Stimulated activated CD8-positive, alpha-beta memory T cell treated with anti-CD3 and anti-CD28 coated beads, Interleukin-2, amount 100 ng/mL, for 48 hours (primary cell): ENCODE measurements around the gene NELFB.

Source experiments
- DNase-seq, 2 donors: peaks; one replicate each; pipeline ENCODE4 v3.0.0-alpha.2; 2020; ENCODE audit warnings: low read depth in 2 of 2

The NELFB gene

GRCh38 chr9:137268538-137269201 is 13.5 kb downstream of the NELFB start:
- no peak for DNase-seq

DNA sequence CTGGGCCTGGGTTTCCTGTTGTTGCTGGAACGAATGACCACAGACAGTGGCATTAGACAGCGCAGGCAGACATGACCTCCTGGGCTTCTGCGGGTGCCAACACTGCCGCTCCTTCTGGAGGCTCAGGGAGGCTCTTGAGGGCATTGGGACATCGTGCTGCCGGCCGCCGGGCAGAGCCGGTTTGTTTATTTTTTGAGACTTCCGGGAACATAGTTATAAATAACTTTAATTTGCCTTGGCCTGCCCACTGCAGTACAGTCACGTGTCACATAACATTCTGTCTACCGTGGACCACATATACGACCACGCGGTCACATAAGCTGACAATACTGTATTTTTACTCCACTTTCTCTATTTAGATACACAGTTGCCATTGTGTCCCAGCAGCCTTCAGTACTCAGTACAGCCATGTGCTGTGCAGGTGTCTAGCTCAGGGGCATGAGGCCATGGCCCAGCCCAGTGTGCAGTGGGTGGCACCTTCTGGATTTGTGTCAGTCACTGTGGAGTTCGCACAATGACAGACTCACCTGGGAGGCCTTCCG is 14.2 kb downstream of the NELFB start:
- DNase-seq, result no peak

- DNase-seq, result no peak
Observed at GRCh38 chr9:137270929-137271695, 16.0 kb downstream of the NELFB start.

DNA sequence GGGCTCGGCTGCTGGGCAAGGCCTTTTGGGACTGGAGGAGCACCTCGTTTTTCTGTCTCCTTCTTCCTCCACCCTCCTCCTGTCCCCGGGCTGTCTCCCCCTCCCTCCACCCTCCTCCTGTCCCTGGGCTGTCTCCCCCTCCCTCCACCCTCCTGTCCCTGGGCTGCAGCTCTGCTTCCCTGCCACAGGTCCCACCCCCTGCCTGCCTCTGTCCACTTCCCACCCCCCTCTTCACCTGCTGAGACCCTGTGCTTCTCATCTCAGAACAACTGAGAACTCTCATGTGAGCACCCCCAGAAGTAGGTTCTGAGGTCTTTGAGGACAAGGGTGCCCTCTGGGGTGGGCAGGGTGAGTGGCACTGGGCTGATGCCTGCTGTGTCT is 16.6 kb downstream of the NELFB start:
- DNase-seq, result no peak

DNA sequence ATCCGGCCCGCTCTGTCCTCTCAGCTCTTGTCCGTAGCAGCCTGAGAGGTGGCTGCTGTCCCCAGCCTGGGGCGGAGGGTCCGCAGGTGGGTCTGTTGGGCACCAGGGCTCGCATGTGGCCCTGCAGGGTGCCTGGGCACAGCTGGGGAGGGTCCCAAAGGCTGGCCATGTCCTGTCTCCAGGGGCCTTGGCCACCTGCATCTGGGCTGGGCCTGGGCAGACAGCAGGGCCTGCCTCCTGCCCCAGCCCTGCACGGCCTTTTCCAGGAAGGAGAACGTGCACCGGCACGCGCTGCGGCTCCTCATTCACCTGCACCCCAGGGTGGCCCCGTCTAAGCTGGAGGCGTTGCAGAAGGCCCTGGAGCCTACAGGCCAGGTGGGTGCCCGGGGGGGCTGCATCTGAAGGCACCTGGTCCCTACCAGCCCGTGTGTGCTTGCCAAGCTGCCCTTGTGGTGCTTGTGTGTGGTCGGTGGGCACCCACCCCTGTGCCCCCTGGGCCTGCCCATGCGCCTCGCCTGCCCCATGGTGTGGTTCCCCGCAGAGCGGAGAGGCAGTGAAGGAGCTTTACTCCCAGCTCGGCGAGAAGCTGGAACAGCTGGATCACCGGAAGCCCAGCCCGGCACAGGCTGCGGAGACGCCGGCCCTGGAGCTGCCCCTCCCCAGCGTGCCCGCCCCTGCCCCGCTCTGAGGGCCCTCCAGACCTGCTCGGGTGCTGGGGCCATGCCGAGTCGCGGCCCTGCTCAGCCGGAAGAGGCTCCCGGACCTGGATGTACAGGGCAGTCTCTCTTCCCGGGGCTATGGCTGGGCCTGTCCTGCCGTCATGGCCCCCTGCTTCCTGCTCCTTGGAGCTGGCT is 17.3 kb downstream of the NELFB start:
- DNase-seq, result no peak

DNA sequence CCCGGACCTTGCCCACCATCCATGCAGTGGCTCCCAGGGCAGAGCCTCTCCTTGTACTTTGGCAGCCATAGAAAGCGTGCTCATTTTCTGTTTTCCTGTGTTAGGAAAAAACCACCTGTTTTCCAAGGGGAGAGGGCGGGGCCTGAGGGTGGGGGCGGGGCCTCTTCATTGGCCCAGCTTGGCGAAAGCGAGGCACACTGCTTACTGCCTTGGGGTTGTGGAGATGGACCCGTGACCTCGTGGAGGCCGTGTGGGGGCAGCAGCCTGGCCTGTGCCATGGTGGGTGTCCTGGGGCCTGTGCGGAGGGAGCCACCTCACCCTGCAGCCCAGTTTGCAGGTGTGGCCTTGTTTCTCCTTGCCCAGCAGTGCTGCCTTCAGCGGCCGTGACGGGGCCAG is 18.0 kb downstream of the NELFB start:
- DNase-seq, result no peak

DNA sequence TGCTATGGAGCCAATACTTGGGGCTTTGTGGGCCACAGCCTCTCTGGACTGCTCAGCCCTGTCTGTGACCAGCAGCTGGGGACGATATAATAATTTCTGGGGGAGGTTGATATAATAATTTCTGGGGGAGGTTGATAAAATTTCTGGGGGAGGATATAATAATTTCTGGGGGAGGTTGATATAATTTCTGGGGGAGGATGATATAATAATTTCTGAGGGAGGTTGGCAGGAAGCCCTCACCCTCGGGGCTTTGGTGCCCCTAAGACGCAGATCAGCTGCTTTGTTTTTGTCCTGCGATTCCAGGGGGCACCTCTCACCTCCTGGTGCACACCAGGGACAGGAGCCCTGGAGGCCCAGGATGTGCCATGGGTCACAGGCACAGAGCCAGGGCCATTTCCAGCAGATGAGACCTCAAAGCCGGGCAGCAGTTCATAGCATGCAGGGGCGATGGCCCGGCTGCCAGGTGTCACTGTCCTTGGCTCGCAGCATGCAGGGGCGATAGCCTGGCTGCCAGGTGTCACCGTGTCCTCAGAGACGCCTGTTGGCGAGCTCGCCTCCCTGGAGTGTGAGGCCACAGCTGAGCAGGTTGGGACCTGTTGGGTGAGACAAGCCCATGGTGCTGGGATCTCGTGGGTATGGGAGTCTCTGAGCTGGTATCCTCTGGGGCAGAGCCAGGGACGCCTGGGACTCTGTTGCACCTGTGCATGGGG is 18.6 kb downstream of the NELFB start:
- no peak for DNase-seq

DNA sequence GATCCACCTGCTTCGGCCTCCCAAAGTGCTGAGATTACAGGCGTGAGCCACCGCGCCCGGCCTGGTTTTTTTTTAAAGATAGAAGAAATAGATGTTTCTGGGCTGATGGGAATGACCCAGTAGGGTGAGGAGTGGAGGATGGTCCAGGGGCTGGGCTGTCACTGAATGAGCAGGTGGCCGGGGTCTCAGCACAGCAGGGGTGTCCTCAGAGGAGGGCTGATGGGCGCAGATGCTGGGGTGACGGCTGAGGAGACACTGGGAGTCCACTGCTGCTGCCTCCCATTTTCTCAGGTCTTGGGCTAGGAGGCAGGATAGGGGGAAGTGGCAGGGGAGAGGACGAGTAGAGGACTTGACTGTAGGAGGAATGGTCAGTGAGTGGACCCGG is 20.1 kb downstream of the NELFB start:
- DNase-seq, result no peak

GRCh38 chr9:137275588-137276472 is 20.7 kb downstream of the NELFB start:
- DNase-seq, result no peak

GRCh38 chr9:137276473-137277328 is 21.6 kb downstream of the NELFB start:
- DNase-seq, result no peak

DNA sequence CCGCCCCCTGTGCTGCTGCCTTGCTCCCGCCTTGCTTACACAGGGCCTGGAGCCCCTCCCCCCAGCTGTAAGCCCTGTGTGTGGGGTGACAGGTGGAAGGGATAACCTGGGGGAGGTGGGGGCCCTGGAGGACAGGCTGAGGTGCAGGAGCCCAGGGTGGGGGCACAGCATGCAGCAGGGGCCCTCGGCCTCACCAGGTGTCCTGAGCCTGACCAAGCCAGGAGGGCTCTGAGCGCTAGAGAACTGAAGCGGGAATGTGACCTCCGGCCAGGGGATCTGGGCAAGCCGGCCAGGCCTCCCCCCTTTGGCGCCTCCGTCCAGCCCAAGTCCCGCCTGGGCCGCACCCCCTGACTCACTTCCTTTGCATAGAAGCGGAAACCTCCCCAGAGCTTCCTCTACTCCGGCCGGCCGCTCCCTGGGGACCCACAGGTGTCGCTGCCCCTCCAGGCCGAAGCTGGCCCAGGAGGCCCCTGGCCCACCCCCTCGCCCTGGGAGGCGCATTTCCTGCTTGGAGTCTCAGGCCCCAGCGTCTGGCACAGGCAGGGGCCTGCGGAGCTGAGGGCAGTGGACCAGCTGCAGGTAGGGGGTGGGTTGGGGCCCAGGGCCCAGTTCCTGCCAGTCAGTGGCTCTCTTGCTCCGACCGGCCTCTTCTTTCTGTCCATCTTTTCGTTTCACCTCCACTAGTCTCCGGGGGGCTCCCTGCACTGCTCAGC is 22.4 kb downstream of the NELFB start, which contains the start of gene TOR4A:
TSS of gene TOR4A (plus strand) at position 398 of the 713 bp plus-strand sequence. CDS start 964 bp downstream, outside the sequence.
- DNase-seq, result no peak

DNA sequence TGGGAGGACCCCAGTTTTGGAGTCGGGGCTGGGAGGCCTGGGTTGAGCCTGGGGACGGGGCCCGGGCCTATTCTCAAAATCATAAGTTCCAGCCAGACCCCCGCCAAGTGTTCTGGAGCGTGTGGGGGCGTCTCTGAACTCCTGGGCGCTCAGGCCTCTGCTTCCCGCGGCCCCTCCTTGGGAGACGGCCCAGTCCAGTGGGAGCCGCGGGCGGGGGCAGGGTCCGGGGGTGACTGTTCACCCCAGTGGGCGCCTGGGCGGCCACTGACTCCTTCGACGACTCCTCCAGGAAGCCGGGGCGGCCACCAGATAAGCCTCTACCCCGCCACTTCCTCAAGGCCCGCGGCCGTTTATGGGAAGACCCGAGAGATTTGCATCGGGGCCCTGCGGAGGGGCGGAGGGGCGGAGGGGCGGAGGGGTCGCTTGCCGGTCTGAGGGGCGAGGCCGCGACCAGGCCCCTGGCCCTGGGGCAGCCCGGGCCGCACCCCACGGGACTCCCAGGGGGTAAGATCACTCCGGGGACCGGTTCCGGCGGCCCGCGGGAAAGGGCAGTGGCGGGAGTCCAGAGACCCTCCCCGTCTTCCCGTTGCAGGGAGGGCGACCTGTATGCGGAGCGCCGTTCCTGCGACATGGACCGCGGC is 23.1 kb downstream of the NELFB start:
- no peak for DNase-seq

DNA sequence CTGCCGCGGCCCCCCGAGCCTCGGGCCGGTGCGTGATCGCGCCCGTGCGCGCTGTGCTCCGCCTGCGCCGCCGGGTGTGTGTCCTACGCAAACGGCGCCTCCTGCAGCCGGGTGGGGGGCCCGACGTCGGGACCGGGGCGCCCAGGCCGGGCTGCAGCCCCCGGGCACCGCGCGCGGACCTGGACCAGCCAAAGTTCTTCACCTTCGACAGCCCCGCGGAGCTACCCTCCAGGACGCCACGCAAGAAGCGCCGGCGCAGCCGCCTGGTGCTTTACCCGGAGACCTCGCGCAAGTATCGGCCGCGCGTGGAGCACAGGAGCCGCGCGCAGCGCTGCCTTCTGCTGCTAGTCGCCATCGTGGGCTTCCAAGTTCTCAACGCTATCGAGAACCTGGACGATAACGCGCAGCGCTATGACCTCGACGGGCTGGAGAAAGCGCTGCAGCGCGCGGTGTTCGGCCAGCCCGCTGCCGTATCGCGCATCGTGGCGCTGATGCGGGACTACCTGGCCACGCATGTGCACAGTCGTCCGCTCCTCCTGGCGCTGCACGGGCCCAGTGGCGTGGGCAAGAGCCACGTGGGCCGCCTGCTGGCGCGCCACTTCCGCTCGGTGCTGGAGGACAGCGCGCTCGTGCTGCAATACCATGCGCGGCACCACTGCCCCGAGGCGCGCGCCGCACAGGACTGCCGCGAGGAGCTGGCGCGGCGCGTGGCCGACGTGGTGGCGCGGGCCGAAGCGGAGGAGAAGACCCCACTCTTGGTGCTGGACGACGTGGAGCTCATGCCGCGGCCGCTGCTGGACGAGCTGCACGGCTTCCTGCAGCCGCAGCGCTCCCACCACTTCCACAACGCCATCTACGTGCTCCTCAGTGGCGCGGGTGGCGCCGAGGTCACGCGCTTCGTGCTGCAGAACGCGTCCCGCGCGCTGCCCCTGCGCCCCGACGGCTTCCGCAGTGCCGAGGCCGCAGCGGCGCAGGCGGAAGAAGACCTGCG is 23.9 kb downstream of the NELFB start:
- no peak for DNase-seq

DNA sequence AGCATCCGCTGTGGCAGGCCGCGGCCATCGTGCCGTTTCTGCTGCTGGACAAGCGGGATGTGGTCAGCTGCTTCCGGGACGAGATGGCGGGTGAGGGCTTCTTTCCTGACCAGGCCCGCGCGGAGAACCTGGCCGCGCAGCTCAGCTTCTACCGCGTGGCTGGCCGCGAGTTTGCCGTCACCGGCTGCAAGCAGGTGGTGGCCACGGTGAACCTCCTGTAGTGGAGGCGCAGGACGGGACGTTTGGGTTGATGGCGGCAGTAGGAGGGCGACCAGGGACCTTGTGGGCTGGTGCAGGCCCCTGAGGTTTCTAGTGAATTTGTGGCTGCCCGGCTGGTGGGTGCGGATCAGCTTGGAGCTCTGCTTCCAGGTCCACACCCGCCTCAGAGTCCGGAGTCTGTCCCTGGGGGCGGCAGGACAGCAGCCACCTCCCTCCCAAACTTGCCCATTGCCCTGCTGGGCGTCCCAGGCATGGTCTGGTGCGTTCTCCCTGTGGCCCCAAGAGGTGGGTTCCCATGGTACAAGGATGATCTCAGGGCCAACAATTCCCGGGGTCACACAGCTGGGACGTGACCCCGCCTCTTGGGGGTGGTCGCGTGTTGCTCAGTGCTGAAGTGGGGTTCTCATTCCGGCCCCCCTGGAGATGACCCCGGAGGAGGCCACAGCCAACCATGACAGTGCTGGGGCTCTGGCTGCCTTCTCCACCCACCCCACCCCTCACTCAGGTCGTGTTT is 24.8 kb downstream of the NELFB start:
- DNase-seq, result no peak

- no peak for DNase-seq
Observed at GRCh38 chr9:137280474-137281344, 25.6 kb downstream of the NELFB start.
